WTC11 (cell line): ENCODE results near the gene DDR2.

Source experiments
- ATF3 ChIP-seq: sonication (generic); formaldehyde crosslinking; conservative IDR thresholded peaks from 2 replicates; pipeline ENCODE4 v1.8.1; 2022; ENCODE audit warnings: mild to moderate bottlenecking, missing genetic modification reagents
- MAX ChIP-seq: sonication (generic); formaldehyde crosslinking; IDR thresholded peaks from 2 replicates; pipeline ENCODE4 v1.8.0; 2022; ENCODE audit warnings: mild to moderate bottlenecking, missing genetic modification reagents
- NFYB ChIP-seq: sonication (generic); formaldehyde crosslinking; conservative IDR thresholded peaks from 2 replicates; pipeline ENCODE4 v1.8.0; 2022; ENCODE audit warnings: low read depth, missing genetic modification reagents
- NR3C1 ChIP-seq: sonication (generic); formaldehyde crosslinking; conservative IDR thresholded peaks from 2 replicates; pipeline ENCODE4 v1.8.1; 2023; ENCODE audit warnings: low read depth, mild to moderate bottlenecking, missing genetic modification reagents
- RORB ChIP-seq: fragments of 250-450 bp; sonication (Bioruptor Pico); IDR thresholded peaks from 2 replicates; pipeline ENCODE4 v1.9.0; 2021; ENCODE audit warnings: mild to moderate bottlenecking
- ZNF138 ChIP-seq: sonication (generic); formaldehyde crosslinking; conservative IDR thresholded peaks from 2 replicates; pipeline ENCODE4 v1.8.1; 2022; ENCODE audit warnings: mild to moderate bottlenecking, moderate library complexity, missing genetic modification reagents

- TF ChIP-seq ATF3 (no peak), NFYB (CRISPR knock-in tag) (no peak), RORB (CRISPR knock-in tag) (no peak), ZNF138 (no peak), MAX (CRISPR knock-in tag) (no peak), NR3C1 (CRISPR knock-in tag) (no peak)
These were observed 43.8 kb downstream of the DDR2 start for GRCh38 chr1:162676087-162676486.
